Left ventricle myocardium inferior (tissue), 1 donor: Measurements from ENCODE around the gene CAMK1D. TPM values are rescaled to one million over a fixed set of nuclear protein-coding genes. Genes with fewer than 3 reads are reported as not detected.

Experiments
- DNase-seq: peaks from one replicate; pipeline ENCODE4 v3.0.0-alpha.2; 2020
- H3K27ac ChIP-seq: fragments of 200-600 bp; replicated peaks from 2 replicates; pipeline ENCODE4 v1.8.0; 2021
- H3K27me3 ChIP-seq: fragments of 200-600 bp; 2 replicates; pipeline ENCODE4 v1.8.0; 2021; ENCODE audit warnings: low read depth
- H3K36me3 ChIP-seq: fragments of 200-600 bp; 2 replicates; pipeline ENCODE4 v1.8.0; 2021
- H3K4me1 ChIP-seq: fragments of 200-600 bp; 2 replicates; pipeline ENCODE4 v1.8.0; 2021
- H3K4me3 ChIP-seq: fragments of 200-600 bp; 2 replicates; pipeline ENCODE4 v1.8.0; 2021; ENCODE audit warnings: mild to moderate bottlenecking, moderate library complexity
- H3K9me3 ChIP-seq: fragments of 200-600 bp; replicated peaks from 2 replicates; pipeline ENCODE4 v1.8.0; 2021
- intact Hi-C: fragments of 100-400 bp; cut with micrococcal nuclease; formaldehyde crosslinking; loops from one replicate; pipeline ENCODE4 v1.11.0; 2022
- total RNA-seq: library from RNA; stranded (reverse); fragmentation: NEBNext Ultra II Directional; extraction: Animal tissue kit (Norgen Biotek cat#: 25700); gene quantifications from one replicate; pipeline ENCODE4 v1.2.1, GENCODE V29; 2021
- TF ChIP-seq, protein P1 (sequence below): fragments of 200-600 bp; IDR thresholded peaks from 2 replicates; pipeline ENCODE4 v1.8.0; 2021; ENCODE audit warnings: antibody characterized with exemption, mild to moderate bottlenecking, borderline replicate concordance
- donor health status: DM: no; HTN: yes; CAD: no; lungs with severe emphysema.

Gene CAMK1D
- total RNA-seq, 1 donor from 2014 or later, result 2.5 TPM

DNA sequence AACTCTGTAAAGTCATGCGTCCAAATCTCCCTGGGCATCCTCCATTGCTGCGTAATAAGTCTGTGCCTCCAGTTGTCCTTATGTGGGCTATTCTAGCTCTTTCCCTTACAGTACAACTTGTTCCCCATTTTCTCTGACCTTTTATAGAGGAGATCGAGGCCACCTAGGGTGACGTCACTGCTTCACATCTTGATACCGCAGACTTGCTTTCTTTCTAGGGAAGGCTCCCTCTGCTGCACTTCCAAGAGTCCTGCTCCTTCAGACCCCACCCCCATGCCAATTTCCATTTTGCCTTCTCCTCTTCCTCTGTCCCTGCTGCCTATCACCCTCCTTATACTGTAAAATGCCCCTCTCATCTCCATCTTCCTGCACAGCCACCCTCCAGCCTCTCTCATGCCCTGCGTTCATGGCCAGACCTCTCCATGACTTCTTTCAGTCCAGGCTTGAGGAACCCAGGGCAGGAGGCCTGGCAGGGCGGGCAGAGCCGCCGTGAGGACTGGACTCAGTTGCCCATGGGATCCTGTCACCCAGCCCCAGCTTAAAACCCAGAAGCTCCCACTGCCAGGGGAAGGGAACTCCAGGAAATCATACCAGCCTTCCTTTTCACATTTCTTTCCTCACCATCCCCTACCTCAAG is 57.5 kb downstream of the CAMK1D start:
- Histone ChIP-seq H3K27me3 (peaks cover 3% of the 10 kb centered on the region), H3K4me1 (no peaks in the 10 kb centered on the region), H3K36me3 (no peaks in the 10 kb centered on the region), H3K27ac (no peak overlapping the region), H3K4me3 (no peak overlapping the region), H3K9me3 (no peaks in the 10 kb centered on the region)
- TF ChIP-seq, protein P1, sequence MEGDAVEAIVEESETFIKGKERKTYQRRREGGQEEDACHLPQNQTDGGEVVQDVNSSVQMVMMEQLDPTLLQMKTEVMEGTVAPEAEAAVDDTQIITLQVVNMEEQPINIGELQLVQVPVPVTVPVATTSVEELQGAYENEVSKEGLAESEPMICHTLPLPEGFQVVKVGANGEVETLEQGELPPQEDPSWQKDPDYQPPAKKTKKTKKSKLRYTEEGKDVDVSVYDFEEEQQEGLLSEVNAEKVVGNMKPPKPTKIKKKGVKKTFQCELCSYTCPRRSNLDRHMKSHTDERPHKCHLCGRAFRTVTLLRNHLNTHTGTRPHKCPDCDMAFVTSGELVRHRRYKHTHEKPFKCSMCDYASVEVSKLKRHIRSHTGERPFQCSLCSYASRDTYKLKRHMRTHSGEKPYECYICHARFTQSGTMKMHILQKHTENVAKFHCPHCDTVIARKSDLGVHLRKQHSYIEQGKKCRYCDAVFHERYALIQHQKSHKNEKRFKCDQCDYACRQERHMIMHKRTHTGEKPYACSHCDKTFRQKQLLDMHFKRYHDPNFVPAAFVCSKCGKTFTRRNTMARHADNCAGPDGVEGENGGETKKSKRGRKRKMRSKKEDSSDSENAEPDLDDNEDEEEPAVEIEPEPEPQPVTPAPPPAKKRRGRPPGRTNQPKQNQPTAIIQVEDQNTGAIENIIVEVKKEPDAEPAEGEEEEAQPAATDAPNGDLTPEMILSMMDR, result no peak
- no peak for DNase-seq
- intact Hi-C loops, result no loop called here

DNA sequence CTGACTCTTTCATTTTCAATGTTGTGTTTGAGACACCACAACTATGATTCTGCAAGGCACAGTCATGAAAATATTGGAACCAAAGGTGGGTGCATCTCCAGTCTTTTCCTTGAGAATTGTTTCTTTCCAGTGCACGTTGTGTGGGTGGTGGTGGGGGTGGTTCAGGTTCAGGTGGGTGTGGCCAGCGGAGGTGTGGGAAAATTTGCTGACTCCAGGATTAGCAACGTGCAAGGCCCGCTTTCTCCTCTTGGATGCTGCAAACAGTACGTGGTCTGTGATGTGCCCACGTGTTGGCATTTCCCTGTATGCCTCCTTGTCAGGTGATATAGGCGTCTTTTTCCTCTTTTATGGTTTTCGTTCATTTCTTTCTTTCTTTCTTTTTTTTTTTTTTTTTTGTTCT is 59.1 kb downstream of the CAMK1D start:
- Histone ChIP-seq H3K36me3 (no peaks in the 10 kb centered on the region), H3K27me3 (peaks cover 3% of the 10 kb centered on the region), H3K27ac (no peak overlapping the region), H3K9me3 (no peaks in the 10 kb centered on the region), H3K4me1 (no peaks in the 10 kb centered on the region), H3K4me3 (no peak overlapping the region)
- TF ChIP-seq, protein P1, result no peak
- DNase-seq, result no peak
- intact Hi-C loops, result no loop called here

DNA sequence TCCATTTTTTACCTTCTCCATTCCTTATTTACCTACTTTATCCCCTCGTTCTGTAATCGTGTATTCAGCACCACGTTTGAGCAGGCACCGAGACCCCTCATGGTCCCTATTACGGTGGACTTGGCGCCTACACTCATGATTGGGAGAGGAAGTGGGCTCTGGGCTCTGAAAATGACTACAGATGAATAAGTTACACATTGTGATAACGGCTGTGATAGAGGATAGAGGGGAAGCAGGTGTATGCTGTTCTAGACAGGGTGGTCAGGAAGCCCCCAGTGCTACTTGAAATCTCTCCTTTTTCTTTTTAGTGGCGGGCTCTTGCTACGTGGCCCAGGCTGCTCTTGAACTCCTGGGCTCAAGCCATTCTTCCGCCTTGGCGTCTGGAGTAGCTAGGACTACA is 59.8 kb downstream of the CAMK1D start:
- intact Hi-C loops, result no loop called here

DNA sequence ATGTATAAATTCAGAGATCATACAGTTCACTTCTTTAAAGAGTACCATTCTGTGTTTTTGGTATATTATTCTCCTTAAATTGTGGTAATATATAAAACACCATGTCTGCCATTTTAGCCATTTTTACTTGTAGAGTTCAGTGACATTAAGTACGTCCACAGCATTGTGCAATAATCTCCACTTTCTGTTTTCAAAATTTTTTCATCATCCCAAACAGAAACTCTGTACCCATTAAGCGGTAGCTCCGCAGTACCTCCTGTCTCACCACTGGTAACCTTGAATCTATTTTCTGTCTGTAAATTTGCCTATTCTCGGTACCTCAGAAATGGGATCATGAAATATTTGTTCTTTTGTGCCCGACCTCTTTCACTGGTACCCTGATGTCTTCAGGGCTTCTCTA is 60.3 kb downstream of the CAMK1D start:
- Histone ChIP-seq H3K4me3 (no peak overlapping the region), H3K27ac (no peak overlapping the region), H3K4me1 (no peaks in the 10 kb centered on the region), H3K9me3 (no peaks in the 10 kb centered on the region), H3K27me3 (peaks cover 3% of the 10 kb centered on the region), H3K36me3 (no peaks in the 10 kb centered on the region)
- intact Hi-C loops, result no loop called here
- TF ChIP-seq, protein P1, result no peak
- no peak for DNase-seq

More for the DNA sequence above, 59.8 kb downstream of the CAMK1D start:
- no peak for DNase-seq
- TF ChIP-seq, protein P1, result no peak
- no peak overlapping the region for H3K4me3 ChIP-seq
- H3K27ac ChIP-seq, result no peak overlapping the region
- peaks cover 3% of the 10 kb centered on the region for H3K27me3 ChIP-seq
- no peaks in the 10 kb centered on the region for H3K9me3 ChIP-seq
- H3K36me3 ChIP-seq, result no peaks in the 10 kb centered on the region
- H3K4me1 ChIP-seq, result no peaks in the 10 kb centered on the region

DNA sequence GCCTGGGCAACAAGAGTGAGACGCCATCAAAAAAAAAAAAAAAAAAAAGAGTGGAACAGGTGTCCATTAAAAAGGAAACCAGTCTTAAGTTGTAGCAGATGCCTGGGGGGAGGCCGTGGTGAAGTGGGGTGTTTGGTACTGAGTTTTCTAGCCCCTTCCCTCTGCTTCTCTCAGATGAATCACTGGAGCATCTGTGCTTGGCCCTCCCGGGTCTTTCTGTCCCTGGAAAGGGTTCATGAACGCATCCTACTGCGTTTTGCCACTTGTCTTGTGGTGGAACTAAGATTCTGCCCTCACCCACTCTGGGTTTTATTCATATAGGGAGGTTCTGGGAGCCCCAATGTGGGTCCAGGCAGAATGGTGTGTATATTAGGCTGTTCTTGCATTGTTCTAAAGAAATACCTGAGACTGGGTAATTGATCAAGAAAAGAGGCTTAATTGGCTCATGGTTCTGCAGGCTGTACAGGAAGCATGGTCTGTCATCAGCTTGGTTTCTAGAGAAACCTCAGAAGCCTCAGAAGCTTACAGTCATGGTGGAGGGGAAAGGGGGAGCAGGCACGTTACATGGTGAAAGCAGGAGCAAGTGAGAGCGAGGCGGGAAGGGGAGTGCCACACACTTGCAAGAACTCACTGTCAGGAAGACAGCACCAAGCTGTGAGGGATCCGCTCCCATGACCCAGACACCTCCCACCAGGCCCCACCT is 63.5 kb downstream of the CAMK1D start:
- H3K36me3 ChIP-seq, result no peaks in the 10 kb centered on the region
- no peak overlapping the region for H3K27ac ChIP-seq
- H3K4me1 ChIP-seq, result peaks cover 14% of the 10 kb centered on the region
- H3K27me3 ChIP-seq, result peaks cover 3% of the 10 kb centered on the region
- DNase-seq, result no peak
- no peak overlapping the region for H3K4me3 ChIP-seq
- H3K9me3 ChIP-seq, result no peaks in the 10 kb centered on the region
- TF ChIP-seq, protein P1, result no peak
- intact Hi-C loops, result no loop called here
